OCI-LY1 (cell line): ENCODE results near the gene TFG.

Experiments used
- H2AFZ ChIP-seq: fragments of 200-600 bp; sonication (generic), shearing (Covaris generic); 2 replicates; pipeline ENCODE4 v1.6.0; 2014; ENCODE audit warnings: antibody characterized with exemption, mild to moderate bottlenecking, low read length
- H3F3A ChIP-seq: fragments of 200-600 bp; sonication (generic), shearing (Covaris generic); 2 replicates; pipeline ENCODE4 v1.6.0; 2014; ENCODE audit warnings: mild to moderate bottlenecking, antibody characterized with exemption, low read length, moderate library complexity; ENCODE audit not compliant: insufficient read depth
- H3K27ac ChIP-seq: fragments of 200-600 bp; sonication (generic); 2 replicates; pipeline ENCODE4 v1.5.1; 2014; ENCODE audit warnings: low read length, mixed run types, mild to moderate bottlenecking, low read depth; ENCODE audit not compliant: poor library complexity, severe bottlenecking
- H3K27me3 ChIP-seq: fragments of 200-600 bp; sonication (generic); 2 replicates; pipeline ENCODE4 v1.6.0; 2014; ENCODE audit warnings: antibody characterized with exemption, mild to moderate bottlenecking, low read length, moderate library complexity; ENCODE audit not compliant: insufficient read depth
- H3K36me3 ChIP-seq: fragments of 200-600 bp; sonication (generic); 2 replicates; pipeline ENCODE4 v1.6.1; 2014; ENCODE audit warnings: mild to moderate bottlenecking, antibody characterized with exemption, low read length, moderate library complexity, mixed read lengths; ENCODE audit not compliant: insufficient read depth
- H3K4me1 ChIP-seq: fragments of 200-600 bp; sonication (generic); 2 replicates; pipeline ENCODE4 v1.5.1; 2014; ENCODE audit warnings: mild to moderate bottlenecking, low read length, moderate library complexity; ENCODE audit not compliant: insufficient read depth, severe bottlenecking
- H3K4me2 ChIP-seq: fragments of 200-600 bp; sonication (generic), shearing (Covaris generic); 2 replicates; pipeline ENCODE4 v1.6.1; 2014; ENCODE audit warnings: low read length
- H3K4me3 ChIP-seq: fragments of 200-600 bp; sonication (generic); 2 replicates; pipeline ENCODE4 v1.5.1; 2014; ENCODE audit warnings: low read length, low read depth, mild to moderate bottlenecking, mixed read lengths; ENCODE audit not compliant: poor library complexity, severe bottlenecking
- H3K79me2 ChIP-seq: fragments of 200-600 bp; shearing (Covaris generic); 2 replicates; pipeline ENCODE4 v1.6.1; 2016; ENCODE audit warnings: mixed run types, low read length, mixed read lengths; ENCODE audit not compliant: insufficient read depth
- H3K9ac ChIP-seq: fragments of 200-600 bp; sonication (generic), shearing (Covaris generic); 2 replicates; pipeline ENCODE4 v1.6.1; 2014; ENCODE audit warnings: mild to moderate bottlenecking, low read length, mixed read lengths
- H3K9me2 ChIP-seq: fragments of 200-600 bp; sonication (generic), shearing (Covaris generic); 2 replicates; pipeline ENCODE4 v1.6.1; 2014; ENCODE audit warnings: low read depth, mild to moderate bottlenecking, low read length, mixed read lengths
- H3K9me3 ChIP-seq: fragments of 200-600 bp; shearing (Covaris generic); 2 replicates; pipeline ENCODE4 v1.6.1; 2014; ENCODE audit warnings: low read length, mixed read lengths
- H4K20me1 ChIP-seq: fragments of 200-600 bp; sonication (generic), shearing (Covaris generic); 2 replicates; pipeline ENCODE4 v1.6.0; 2016; ENCODE audit warnings: mild to moderate bottlenecking, low read length; ENCODE audit not compliant: insufficient read depth
- CTCF ChIP-seq: fragments of 200-600 bp; sonication (generic), shearing (Covaris generic); IDR thresholded peaks from 2 replicates; pipeline ENCODE4 v1.5.1; 2017; ENCODE audit warnings: mild to moderate bottlenecking, antibody characterized with exemption, low read length, moderate library complexity, mixed read lengths
- EZH2 ChIP-seq: fragments of 200-600 bp; sonication (generic), shearing (Covaris generic); IDR thresholded peaks from 2 replicates; pipeline ENCODE4 v1.8.0; 2017; ENCODE audit warnings: borderline replicate concordance, mixed run types, mild to moderate bottlenecking, antibody characterized with exemption, low read length, moderate library complexity, mixed read lengths

The TFG gene

GRCh38 chr3:100775669-100776068, 66.4 kb downstream of the TFG start:
- TF ChIP-seq EZH2 (no peak), CTCF (no peak)
- no peak overlapping the region for H2AFZ ChIP-seq
- H3K4me1 ChIP-seq, result no peaks in the 10 kb centered on the region
- no peaks in the 10 kb centered on the region for H3K79me2 ChIP-seq
- H3K27me3 ChIP-seq, result no peaks in the 10 kb centered on the region
- no peak overlapping the region for H3K27ac ChIP-seq
- no peaks in the 10 kb centered on the region for H4K20me1 ChIP-seq
- no peaks in the 10 kb centered on the region for H3K36me3 ChIP-seq
- H3K4me3 ChIP-seq, result no peak overlapping the region
- no peaks in the 10 kb centered on the region for H3K9me3 ChIP-seq
- no peaks in the 10 kb centered on the region for H3F3A ChIP-seq
- H3K9me2 ChIP-seq, result no peaks in the 10 kb centered on the region
- H3K9ac ChIP-seq, result no peak overlapping the region
- no peak overlapping the region for H3K4me2 ChIP-seq

- no peaks in the 10 kb centered on the region for H3K4me1 ChIP-seq
- no peak overlapping the region for H3K9ac ChIP-seq
- no peak overlapping the region for H2AFZ ChIP-seq
- no peaks in the 10 kb centered on the region for H3F3A ChIP-seq
- H3K9me3 ChIP-seq, result no peaks in the 10 kb centered on the region
- H3K36me3 ChIP-seq, result no peaks in the 10 kb centered on the region
- no peaks in the 10 kb centered on the region for H3K9me2 ChIP-seq
- no peaks in the 10 kb centered on the region for H3K79me2 ChIP-seq
- H3K27me3 ChIP-seq, result no peaks in the 10 kb centered on the region
- no peaks in the 10 kb centered on the region for H4K20me1 ChIP-seq
- no peak overlapping the region for H3K27ac ChIP-seq
- no peak overlapping the region for H3K4me2 ChIP-seq
- no peak overlapping the region for H3K4me3 ChIP-seq
- no peak for TF ChIP-seq CTCF
- no peak for TF ChIP-seq EZH2
Measured at GRCh38 chr3:100776097-100776729, 66.9 kb downstream of the TFG start.

GRCh38 chr3:100776746-100777145, 67.5 kb downstream of the TFG start:
- no peaks in the 10 kb centered on the region for H3K9me3 ChIP-seq
- H2AFZ ChIP-seq, result no peak overlapping the region
- no peak overlapping the region for H3K4me3 ChIP-seq
- no peak overlapping the region for H3K9ac ChIP-seq
- H3K4me2 ChIP-seq, result no peak overlapping the region
- H4K20me1 ChIP-seq, result no peaks in the 10 kb centered on the region
- no peaks in the 10 kb centered on the region for H3K27me3 ChIP-seq
- H3K4me1 ChIP-seq, result no peaks in the 10 kb centered on the region
- no peak for TF ChIP-seq EZH2
- peak; percentile 22; the same call in 1 of the 2 replicates for TF ChIP-seq CTCF
- no peak overlapping the region for H3K27ac ChIP-seq
- no peaks in the 10 kb centered on the region for H3K36me3 ChIP-seq
- H3F3A ChIP-seq, result no peaks in the 10 kb centered on the region
- H3K79me2 ChIP-seq, result no peaks in the 10 kb centered on the region
- no peaks in the 10 kb centered on the region for H3K9me2 ChIP-seq
